PFSK-1 (cell line): Measurements from ENCODE around the gene BAZ1B.

Experiments
- FOXP2 ChIP-seq: optimal IDR thresholded peaks from 2 replicates; pipeline ENCODE3; 2011; ENCODE audit warnings: borderline replicate concordance, control low read depth, inconsistent platforms; ENCODE audit not compliant: insufficient read depth; ENCODE audit errors: extremely low read length, extremely low read depth
- POLR2AphosphoS5 ChIP-seq: IDR thresholded peaks from 2 replicates; pipeline ENCODE4 v1.6.1; 2012; ENCODE audit warnings: low read depth, mild to moderate bottlenecking, control low read depth, low read length, moderate library complexity
- REST ChIP-seq, 2 experiments: IDR thresholded peaks; 2 replicates each; pipeline versions ENCODE4 v1.6.1 to v1.8.0; 2011 to 2012; ENCODE audit warnings: low read depth in 2 of 2, low read length in 2 of 2, control low read depth in 1 of 2, inconsistent platforms in 1 of 2, mild to moderate bottlenecking in 1 of 2, moderate library complexity in 1 of 2; ENCODE audit not compliant: insufficient read depth in 1 of 2
- SIN3A ChIP-seq: IDR thresholded peaks from 2 replicates; pipeline ENCODE4 v1.6.1; 2012; ENCODE audit warnings: mild to moderate bottlenecking, low read length, moderate library complexity, borderline replicate concordance; ENCODE audit not compliant: insufficient read depth
- TAF1 ChIP-seq: IDR thresholded peaks from 2 replicates; pipeline ENCODE4 v1.6.1; 2012; ENCODE audit warnings: low read length, control low read depth, borderline replicate concordance; ENCODE audit not compliant: insufficient read depth

BAZ1B gene

GRCh38 chr7:73434701-73435069 is 87.4 kb downstream of the BAZ1B start:
- TF ChIP-seq TAF1 (no peak), POLR2AphosphoS5 (no peak), REST (IDR thresholded peaks at IDR 0.05; ENCODE audit: insufficient read depth in 1 of 2, low read depth in 2 of 2, low read length in 2 of 2) (no peak), SIN3A (no peak), FOXP2 (no peak)

DNA sequence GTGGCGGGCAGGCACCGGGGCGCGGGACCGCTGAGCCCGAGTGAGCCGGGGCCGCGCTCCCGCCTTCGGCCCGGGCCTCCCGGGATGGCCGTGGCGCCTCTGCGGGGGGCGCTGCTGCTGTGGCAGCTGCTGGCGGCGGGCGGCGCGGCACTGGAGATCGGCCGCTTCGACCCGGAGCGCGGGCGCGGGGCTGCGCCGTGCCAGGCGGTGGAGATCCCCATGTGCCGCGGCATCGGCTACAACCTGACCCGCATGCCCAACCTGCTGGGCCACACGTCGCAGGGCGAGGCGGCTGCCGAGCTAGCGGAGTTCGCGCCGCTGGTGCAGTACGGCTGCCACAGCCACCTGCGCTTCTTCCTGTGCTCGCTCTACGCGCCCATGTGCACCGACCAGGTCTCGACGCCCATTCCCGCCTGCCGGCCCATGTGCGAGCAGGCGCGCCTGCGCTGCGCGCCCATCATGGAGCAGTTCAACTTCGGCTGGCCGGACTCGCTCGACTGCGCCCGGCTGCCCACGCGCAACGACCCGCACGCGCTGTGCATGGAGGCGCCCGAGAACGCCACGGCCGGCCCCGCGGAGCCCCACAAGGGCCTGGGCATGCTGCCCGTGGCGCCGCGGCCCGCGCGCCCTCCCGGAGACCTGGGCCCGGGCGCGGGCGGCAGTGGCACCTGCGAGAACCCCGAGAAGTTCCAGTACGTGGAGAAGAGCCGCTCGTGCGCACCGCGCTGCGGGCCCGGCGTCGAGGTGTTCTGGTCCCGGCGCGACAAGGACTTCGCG is 88.0 kb downstream of the BAZ1B start:
- no peak for TF ChIP-seq TAF1
- TF ChIP-seq POLR2AphosphoS5 = no peak
- no peak for TF ChIP-seq REST (IDR thresholded peaks at IDR 0.05; ENCODE audit: insufficient read depth in 1 of 2, low read depth in 2 of 2, low read length in 2 of 2)
- TF ChIP-seq SIN3A = no peak

- TF ChIP-seq TAF1 (no peak), REST (IDR thresholded peaks at IDR 0.05; ENCODE audit: insufficient read depth in 1 of 2, low read depth in 2 of 2, low read length in 2 of 2) (no peak), POLR2AphosphoS5 (no peak), SIN3A (no peak), FOXP2 (no peak)
Observed at GRCh38 chr7:73432676-73433075, 89.4 kb downstream of the BAZ1B start.

DNA sequence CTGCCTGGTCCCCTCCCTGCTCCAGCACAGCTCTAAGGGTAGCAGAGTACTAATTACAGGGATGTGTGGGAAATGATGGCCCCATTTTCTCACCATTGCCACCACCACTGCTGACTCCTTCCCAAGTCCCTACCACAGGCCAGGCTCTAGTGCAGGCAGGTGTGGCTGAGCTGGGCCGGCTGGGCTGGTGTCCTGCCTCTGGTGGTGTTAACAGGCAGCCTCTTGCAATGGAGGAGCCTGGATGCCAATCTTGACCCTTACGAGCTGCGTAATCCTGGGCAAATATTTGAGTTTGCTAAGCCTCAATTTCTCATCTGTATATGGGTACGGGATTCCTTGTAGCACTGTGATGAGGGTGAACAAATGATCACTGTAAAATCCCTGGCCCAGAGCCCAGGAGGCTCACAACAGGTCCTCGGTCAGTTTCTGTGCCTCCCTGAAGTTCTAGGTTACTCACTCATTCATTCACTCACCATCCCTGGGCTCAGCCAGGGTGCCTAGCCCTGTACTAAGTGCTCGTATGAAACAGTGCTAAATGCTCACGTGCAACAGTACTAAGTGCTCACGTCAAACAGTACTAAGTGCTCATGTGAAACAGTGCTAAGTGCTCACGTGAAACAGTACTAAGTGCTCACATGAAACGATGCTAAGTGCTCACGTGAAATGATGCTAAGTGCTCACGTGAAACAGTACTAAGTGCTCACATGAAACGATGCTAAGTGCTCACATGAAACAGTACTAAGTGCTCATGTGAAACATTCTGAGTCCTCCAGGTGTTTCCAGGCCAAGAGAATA is 90.9 kb downstream of the BAZ1B start:
- TF ChIP-seq REST (IDR thresholded peaks at IDR 0.05; ENCODE audit: insufficient read depth in 1 of 2, low read depth in 2 of 2, low read length in 2 of 2) (no peak), FOXP2 (no peak), SIN3A (no peak), POLR2AphosphoS5 (no peak), TAF1 (no peak)
